Measurements from ENCODE around the gene ERBB4. TPM values are rescaled to one million over a fixed set of nuclear protein-coding genes. Genes with fewer than 3 reads are reported as not detected.
"Not testable (repeated sequence)": the region's sequence is repeated elsewhere in the genome, so short reads cannot be mapped to it uniquely, and the experiment has no call there.

The ERBB4 gene
- total RNA-seq, 1 donor from 2014 or later, result not detected

DNA sequence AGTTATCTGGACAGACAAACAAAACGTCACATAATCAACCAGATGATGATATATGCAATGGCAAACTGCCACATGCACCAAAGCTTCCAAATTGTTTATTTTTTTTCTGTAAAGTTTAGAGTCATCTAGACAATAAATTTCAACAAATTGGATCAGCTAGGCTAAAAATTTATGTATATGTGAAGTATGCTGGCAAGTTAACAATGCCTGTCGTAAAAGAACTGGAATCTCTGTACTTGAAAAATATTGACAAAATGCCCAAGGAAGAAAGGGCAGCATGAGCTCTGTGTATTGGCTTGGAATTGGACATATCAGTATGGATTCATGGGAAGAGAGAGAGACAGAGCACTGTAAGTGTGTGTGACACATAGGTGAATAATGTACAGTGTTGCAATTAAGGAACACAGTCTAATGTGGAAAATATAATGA, 309.8 kb downstream of the ERBB4 start:
- intact Hi-C loops (cut with micrococcal nuclease), result no loop called here

DNA sequence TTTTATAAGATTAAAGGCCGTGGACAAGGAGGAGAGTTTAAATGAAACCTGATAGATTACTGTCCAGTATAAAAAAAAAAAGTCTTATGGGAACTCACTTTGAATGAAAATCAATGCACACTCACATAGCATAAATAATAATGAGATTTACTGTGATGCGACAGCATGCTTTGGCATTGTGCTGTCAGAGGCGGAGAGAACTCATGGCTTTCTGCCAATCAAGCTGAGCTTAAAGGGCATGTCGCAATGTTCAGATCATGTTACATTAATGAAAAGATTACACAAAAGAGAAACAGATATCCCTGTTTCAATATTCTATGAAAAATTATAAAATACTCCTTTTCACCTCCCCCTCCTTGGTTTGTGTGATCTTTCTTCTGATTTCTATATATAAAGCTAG, 310.8 kb downstream of the ERBB4 start:
- intact Hi-C loops (cut with micrococcal nuclease), result no loop called here

DNA sequence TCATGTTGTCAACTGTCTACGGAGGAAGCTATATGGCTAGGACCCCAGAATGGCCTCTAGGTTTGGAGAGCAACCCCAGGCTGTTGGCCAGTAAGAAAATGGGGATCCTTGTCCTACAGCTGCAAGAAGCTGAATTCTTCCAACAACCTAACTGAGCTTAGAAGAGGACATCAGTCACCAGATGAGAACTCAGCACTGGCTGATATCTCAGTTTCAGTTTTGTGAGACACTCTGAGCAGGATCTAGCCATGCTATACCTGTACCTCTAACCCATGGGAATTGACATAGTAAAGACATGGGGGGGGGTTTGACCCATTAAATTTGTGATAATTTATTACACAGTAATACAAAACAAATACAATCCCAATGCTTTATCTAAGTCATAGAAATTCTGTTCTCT, 312.5 kb downstream of the ERBB4 start:
- intact Hi-C loops (cut with micrococcal nuclease), result no loop called here

DNA sequence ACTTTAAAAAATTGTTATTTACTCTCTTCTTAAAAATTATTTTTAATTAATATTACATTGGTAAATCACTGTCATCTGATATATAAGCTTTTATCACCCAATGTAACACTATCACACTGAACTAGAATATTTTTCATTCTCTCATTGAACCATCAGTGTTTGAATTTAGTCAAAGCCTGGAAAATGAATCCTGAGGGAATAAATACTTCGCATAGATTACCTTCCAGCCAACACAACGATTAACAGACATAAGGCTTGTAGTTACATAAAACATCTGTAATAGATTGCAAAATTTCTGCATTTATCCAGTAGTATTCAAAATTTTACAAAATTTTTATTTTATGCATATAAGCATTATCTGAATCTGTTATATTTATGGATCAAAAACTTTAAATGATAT, 314.9 kb downstream of the ERBB4 start:
- intact Hi-C loops (cut with micrococcal nuclease), result no loop called here

DNA sequence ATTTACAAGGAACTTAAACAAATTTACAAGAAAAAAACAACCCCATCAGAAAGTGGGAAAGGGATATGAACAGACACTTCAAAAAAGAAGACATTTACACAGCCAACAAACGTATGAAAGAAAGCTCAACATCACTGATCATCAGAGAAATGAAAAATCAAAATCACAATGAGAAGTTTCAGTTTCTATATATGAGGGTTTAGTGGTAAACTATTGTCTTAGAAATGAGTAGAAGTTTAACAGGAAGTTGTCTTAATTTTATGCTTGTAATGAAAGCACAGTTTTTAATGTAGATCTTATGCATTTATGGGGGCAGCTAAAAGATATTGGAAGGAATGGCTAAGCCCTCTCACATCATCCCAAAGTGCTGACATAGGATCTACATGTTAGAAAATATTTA, 325.4 kb downstream of the ERBB4 start:
- intact Hi-C loops (cut with micrococcal nuclease), result no loop called here

DNA sequence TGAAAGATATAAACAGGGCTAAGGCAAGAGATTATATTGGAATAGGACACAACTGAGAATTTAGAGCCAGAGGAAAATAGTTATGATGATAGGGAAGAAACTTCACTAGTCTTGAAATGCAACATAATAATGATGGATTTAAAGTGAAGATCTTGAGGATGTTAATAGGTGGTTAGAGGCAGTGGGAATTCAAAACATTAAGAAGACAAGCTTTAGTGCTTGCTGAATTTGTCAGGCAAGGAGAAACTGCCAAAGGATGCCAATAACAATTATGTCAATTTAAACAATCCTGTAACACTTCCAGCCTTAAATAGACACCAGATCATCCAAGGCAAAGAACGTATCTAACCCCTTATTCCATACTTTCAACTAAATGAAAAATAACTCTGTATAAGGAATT, 330.1 kb downstream of the ERBB4 start:
- intact Hi-C loops (cut with micrococcal nuclease), result no loop called here

DNA sequence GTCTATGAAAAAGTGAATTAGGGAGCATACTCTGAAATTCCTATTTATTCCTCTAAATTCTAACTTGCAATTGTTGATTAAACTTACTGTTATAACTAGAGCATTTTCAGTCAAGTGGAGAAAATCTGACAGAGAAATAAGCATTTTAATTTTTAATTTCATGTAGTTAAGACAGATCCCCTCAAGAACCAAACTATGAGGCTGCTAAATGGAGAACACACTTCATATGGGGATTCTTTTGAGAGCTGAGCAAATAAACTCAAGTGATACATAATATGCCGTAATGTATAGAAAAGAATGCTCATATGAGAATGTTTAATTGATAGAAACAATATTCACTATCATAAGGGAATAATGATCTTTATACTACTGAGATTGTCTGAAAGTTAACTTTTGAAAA, 340.8 kb downstream of the ERBB4 start:
- intact Hi-C loops (cut with micrococcal nuclease), result no loop called here

DNA sequence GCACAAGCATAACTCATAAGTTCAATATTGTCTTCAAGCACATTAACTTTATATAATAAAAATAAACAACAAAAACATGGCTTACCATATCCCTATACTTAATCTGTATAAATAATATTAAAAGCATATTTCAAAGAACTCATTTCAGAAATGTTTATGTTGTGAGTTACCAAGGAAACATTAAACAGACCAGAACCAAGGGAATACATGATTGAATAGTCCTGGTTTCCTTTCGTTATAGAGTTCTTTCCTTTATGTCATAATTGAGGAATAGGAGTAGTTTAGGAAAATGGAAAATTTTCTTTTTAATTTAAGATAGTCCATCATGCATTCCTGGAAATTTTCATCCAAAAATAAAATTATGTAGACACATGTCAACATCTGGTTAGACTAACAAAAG, 343.0 kb downstream of the ERBB4 start:
- intact Hi-C loops (cut with micrococcal nuclease), result no loop called here

DNA sequence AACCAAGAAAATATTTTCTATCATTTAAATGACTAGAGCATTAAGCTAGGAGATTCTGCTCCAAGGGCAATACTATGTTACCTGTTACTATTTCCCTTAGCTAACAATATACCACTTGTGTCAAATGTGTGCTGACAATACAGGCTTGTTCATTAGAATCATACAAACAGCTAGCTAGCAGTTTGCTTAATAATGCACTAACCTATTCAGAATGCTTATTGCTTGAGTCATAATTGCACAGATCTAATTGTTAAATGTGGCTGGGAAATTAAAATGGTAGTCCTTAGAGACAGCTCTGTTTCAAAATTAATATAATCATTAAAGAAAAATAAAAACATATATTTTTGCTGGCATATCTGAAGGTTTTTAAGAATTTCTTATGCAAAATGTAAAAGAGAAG, 344.2 kb downstream of the ERBB4 start:
- intact Hi-C loops (cut with micrococcal nuclease), result no loop called here

DNA sequence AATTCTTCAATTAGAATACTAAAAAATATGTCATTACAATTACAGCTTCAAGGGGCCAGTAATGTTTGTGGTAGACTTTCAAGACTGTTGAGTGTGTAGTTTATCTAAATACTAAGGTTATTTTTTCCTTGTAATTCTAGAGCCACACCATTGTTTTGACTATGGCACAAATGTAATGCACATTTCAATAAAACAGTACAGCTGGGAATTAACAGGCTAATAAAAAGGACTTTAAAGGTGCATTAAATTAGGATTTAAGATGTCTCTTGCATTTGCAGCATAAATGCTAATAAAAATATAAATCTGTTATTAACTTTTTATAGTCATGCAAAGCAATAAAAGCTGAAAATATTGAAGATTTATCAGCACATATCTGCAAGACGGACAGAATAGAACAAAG, 344.8 kb downstream of the ERBB4 start:
- intact Hi-C loops (cut with micrococcal nuclease), result no loop called here

DNA sequence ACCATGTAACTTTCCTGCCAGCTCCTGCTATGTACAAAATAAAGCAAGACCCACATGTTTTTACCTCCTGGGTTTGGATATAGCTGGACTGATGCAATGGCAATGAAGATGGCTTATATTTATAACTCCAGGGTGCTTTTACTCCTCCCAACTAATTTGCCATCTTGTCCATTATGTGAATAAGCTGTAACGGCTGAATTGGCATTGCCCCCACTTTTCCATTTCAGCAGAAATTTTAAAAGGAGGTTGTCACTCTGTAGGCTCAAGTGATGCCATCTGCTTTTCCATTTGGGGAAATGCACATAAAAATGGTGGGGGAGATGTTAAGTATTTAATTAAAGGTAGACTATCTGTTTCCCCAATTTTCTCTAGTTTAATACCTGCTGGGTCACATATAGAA, 345.5 kb downstream of the ERBB4 start:
- intact Hi-C loops (cut with micrococcal nuclease), result no loop called here

DNA sequence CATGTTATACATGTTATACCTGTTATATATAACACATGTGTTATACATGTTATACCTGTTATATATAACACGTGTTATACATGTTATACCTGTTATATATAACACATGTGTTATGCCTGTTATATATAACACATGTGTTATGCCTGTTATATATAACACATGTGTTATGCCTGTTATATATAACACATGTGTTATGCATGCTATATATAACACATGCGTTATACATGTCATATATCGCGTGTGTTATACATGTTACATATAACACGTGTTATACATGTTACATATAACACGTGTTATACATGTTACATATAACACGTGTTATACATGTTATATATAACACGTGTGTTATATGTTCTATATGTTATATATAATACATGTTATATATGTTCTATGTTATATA, 347.2 kb downstream of the ERBB4 start:
- intact Hi-C loops (cut with micrococcal nuclease), result not testable (repeated sequence)

DNA sequence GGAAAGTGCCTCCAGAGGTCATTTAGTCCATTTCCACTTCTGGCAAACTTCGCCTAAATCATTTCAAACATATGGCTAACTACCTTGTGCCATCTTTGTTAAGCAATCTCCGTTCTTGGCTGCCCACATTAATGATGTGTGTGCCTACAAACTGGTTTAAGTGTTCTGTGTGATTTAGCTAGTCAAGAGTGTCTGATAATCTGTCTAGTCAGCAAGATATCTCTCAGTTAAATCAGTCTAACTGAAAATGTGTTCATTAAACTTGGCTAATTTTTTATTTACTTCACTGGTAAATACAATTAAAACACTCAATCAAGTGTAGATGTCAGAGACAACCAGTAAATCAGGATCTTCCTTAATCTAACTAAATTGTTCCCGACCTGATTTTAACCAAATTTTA, 352.4 kb downstream of the ERBB4 start:
- intact Hi-C loops (cut with micrococcal nuclease), result no loop called here

DNA sequence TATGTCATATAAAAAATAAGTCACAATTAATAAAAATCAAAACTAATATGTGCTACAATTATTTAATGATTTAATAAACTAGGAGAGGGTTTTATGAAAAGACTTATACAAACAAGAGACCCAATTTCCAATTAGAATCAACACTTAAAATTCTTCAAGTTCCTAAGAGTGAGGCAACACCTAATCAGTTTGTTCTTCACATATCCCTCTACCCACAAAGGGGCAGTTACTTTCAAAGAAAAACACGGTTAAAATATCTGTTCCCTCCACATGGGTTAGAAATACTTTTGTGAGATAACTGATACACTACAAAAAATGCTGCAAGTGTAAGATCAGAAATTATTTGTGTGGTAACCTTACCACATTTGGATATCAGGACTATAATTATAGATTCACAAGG, 357.0 kb downstream of the ERBB4 start:
- intact Hi-C loops (cut with micrococcal nuclease), result no loop called here

DNA sequence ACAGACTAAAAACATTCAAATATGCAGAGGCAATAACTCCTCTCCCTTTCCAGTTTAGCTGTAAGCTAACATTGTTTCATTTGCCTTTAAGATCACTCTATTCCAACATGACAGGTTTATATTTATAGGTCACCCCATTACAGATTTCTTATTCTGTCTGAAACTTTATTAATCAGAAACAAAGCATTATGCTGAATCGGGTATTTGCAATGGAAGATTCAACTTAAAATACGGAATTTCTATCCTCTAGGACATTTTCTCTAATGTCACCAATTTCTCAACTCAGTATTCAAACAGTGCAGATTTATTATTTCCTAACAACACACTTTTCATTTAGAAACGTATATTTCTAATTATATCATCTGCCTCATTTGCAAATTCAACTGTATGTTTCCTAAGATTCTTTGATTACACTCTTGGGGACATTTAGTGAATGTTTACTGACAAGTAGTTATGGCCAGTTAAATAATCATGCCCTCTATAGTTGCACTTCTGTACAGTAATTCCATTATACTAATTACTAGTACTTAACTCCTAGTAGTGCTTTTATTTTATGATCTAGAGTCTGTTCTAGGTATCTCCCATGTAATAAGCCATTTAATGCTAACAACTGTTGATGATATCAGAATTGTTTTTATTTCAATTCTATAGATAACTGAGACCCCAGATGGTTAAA, 358.1 kb downstream of the ERBB4 start:
- intact Hi-C loops (cut with micrococcal nuclease), result no loop called here

DNA sequence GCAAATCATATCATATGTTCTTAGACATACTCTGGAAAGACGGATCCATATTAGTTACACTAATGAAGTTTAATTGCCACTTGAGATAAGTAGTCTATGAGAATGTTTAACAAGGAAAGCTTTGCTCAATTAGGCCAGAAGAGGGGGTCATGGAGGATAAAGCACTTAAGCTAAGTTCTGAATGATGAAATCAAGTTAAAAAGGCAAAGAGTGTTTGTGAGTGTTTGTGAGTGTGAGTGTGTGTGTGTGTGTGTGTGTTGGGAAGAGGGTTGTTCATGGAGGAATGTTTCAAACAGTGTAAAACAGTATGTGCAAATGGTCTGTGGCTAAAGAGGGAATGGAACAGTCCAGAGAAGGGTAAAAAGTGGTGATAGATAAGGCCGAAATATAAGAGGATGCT, 360.9 kb downstream of the ERBB4 start:
- intact Hi-C loops (cut with micrococcal nuclease), result no loop called here

DNA sequence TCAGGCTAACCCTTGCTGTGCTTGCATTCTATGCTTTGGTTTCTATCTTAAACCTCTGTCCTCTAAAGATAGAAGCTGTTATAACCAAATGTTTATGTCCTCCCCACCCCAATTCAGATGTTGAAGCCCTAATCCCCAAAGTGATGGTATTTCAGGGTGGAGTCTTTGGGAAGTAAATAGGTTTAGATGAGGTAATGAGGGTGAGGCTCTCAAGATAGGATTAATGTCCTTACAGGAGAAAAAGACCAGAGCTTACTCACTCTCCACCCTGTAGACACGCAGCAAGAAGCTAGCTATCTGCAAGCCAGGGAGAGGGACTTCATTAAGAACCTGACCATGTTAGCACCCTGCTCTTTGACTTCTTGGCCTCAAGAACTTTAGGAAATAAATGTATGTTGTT, 362.5 kb downstream of the ERBB4 start:
- intact Hi-C loops (cut with micrococcal nuclease), result no loop called here

DNA sequence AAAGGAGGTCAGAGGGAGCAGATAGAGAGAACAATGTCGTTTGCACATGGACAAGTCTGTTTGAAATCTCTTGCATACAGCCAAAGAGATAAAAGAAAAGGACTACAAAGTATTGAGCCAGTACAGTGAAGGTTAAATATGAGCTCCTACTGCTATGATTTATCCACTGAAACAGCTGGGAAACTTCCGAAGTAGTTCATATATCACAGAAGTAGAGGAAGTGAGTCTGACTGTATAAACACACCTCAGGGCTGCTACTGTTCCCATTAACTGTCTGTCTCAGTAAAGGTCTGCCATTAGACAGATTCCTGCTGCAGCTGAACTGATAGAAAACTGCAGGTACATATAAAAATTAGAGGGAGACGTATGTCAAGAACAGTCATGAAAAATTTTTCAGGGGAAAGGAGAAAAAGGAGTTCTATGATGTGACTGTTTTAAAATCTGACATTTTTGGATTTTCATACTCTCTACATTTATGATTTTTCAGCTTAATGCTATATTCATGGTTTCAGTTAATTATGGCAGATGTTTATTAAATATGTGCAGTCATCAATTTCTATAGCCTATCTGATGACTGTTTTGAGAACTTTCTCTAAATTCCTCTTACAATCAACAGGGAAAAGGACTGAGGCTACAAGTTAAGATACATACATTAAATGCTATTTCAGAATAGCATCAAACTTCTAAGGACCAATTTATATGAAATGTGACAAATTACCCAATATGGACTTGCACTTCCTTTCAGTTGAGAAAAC, 364.7 kb downstream of the ERBB4 start:
- intact Hi-C loops (cut with micrococcal nuclease), result no loop called here

DNA sequence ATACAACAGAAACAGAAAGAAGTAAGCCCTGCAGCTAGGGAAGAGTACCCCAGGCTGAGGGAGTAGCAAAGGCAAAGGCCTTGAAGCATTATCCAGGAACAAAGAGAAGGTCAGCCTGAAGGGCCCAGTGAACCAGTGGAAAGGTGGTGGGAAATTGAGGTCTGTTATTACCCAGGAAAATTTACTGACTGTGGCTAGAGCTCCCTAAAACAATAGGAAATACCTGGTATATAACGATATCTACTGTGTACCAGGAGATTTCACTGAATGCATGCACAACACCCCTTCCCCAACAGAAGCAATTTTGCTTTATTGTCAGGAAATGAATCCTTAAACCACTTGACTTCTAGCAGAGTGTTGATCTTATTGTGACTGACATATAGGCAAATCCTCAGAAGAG, 365.3 kb downstream of the ERBB4 start:
- intact Hi-C loops (cut with micrococcal nuclease), result no loop called here

DNA sequence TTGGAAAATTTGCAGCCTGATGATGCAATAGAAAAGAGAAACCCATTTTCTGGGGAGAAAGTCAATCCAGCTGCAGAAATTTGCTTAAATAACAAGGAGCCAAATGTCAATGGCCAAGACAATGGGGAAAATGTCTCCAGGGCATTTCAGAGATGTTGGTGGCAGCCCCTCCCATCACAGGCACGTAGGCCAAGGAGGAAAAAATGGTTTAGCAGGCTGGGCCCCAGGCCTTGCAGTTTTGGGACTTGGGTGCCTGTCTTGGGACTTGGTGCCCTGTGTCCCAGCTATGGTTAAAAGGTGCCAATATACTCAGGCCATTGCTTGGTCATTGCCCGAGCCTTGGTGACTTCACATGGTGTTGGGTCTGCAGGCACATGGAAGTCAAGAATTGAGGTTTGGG, 368.2 kb downstream of the ERBB4 start:
- intact Hi-C loops (cut with micrococcal nuclease), result no loop called here

DNA sequence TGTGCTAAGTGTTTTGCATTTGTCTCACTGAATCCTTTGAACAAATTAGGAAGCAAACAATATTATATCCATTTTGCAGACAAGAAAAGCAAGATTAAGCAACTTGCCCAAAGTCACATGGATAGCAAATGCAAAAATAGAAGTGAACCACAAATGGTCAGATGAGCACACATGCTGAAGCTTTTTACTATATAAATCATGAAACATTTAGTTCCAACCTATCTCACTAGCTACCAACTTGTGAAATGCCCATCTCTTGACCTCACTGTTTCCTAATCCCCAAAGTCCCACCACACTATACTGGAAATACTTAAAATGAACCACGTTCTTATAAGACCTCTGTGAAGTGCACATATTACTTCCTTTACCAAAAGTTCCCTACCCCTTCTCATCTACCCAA, 380.5 kb downstream of the ERBB4 start:
- intact Hi-C loops (cut with micrococcal nuclease), result no loop called here

DNA sequence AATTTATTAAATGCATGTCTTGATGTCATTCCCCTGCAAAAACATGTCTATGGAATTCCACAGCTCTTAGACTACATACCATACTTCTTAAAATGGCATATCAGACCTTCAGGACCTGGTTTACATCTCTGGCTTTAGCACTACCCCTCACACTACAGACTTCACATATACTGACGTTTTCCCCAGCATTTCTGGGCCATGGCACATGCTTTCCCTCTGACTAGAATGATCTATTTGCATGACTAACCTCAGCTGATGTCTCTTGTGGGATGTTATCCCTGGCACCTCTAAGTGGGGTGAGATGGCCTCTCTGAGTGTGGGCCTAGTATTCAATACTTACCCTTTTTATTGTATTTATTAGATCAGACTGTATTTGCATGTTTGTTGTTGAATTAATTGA, 381.6 kb downstream of the ERBB4 start:
- intact Hi-C loops (cut with micrococcal nuclease), result no loop called here

DNA sequence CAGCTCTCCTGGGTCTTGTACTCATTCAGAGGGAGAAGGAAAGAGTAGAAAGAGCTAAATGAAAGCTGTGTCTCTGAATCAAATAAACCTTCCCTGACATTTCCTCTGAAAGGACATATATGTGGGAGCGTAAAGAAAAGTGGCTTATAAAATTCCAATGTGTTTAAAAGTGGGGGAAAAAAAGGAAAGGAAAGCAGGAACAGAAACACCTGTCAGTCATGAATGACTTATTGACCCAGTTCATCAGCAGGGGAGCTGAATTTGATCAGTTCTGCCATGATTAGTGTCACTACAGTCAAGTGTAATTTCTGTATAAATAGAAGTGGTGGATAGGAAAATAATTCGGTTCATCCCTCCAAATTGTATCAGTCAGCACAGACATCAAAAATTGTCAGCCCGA, 382.5 kb downstream of the ERBB4 start:
- intact Hi-C loops (cut with micrococcal nuclease), result no loop called here

Measured in T-helper 1 cell treated with Interleukin-12 subunit alpha and Interleukin-12 subunit beta and Interleukin-4 antibody, amounts not matched to agents 30 ng/mL and 1 ng/mL, for 36 hours (primary cell).